ENCODE results near the gene KCTD15.

Gene KCTD15

GRCh38 chr19:33751436-33751770, 45.3 kb upstream of the KCTD15 start:
- DNase-seq (ENCODE audit: low read depth) = no peak
- no peak overlapping the region for H3K4me3 ChIP-seq (ENCODE audit: low read depth, low read length)
- no peak for TF ChIP-seq CTCF (IDR thresholded peaks at IDR 0.05; ENCODE audit: control insufficient read depth, extremely low read depth, insufficient read depth)

DNA sequence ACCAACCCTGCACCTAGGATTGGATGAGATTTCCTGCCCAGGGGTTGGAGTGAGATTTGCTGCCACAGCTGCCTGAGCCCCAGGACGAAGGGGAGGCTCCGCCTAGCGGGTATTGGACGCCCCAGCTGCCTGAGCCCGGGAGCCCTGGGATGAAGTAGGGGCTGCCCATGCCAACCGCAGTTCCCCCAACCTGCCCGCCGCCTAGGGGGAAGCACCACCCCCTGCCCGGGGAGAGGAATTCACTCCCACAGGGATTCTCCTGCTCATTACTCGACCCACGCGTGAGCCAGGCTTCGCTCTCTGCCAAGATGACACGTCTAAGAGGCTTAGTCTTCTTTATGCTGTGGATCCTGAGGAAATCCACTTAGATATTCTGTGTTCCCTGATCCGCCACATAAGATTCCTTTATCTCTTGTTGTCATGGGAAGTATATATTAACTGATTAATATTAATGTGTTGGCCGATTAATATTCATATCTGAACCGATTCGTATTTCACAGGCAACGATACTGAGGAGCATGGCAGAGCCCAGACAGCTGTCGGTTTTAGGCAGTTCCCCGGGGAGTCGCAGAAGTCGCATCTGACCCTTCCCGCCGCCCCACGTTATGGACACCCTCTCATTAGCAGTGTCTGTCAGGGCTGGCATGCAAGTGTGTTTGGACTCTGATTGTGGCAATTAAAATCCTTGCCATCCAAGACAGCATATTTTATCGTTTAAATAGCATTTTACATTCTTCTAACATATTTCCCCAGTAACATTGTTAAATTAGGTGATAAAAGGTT, 44.5 kb upstream of the KCTD15 start:
- TF ChIP-seq CTCF (IDR thresholded peaks at IDR 0.05; ENCODE audit: control insufficient read depth, extremely low read depth, insufficient read depth) = 0 out of 2 replicates have a peak, but pooled peaks have one; percentile 15
- H3K4me3 ChIP-seq (ENCODE audit: low read depth, low read length) = no peak overlapping the region
- no peak for DNase-seq (ENCODE audit: low read depth)

GRCh38 chr19:33752945-33753344, 43.7 kb upstream of the KCTD15 start:
- H3K4me3 ChIP-seq (ENCODE audit: low read depth, low read length) = no peak overlapping the region
- no peak for TF ChIP-seq CTCF (IDR thresholded peaks at IDR 0.05; ENCODE audit: control insufficient read depth, extremely low read depth, insufficient read depth)
- no peak for DNase-seq (ENCODE audit: low read depth)

GRCh38 chr19:33754361-33754760, 42.3 kb upstream of the KCTD15 start:
- H3K4me3 ChIP-seq (ENCODE audit: low read depth, low read length) = no peak overlapping the region
- DNase-seq (ENCODE audit: low read depth) = no peak
- no peak for TF ChIP-seq CTCF (IDR thresholded peaks at IDR 0.05; ENCODE audit: control insufficient read depth, extremely low read depth, insufficient read depth)

GRCh38 chr19:33755099-33756035, 41.3 kb upstream of the KCTD15 start:
- TF ChIP-seq CTCF (IDR thresholded peaks at IDR 0.05; ENCODE audit: control insufficient read depth, extremely low read depth, insufficient read depth) = no peak
- H3K4me3 ChIP-seq (ENCODE audit: low read depth, low read length) = no peak overlapping the region
- no peak for DNase-seq (ENCODE audit: low read depth)

- no peak overlapping the region for H3K4me3 ChIP-seq (ENCODE audit: low read depth, low read length)
- DNase-seq (ENCODE audit: low read depth) = no peak
- TF ChIP-seq CTCF (IDR thresholded peaks at IDR 0.05; ENCODE audit: control insufficient read depth, extremely low read depth, insufficient read depth) = no peak
Measured at GRCh38 chr19:33756177-33756576, 40.5 kb upstream of the KCTD15 start.

Data from LNCaP clone FGC (cell line).